Fibroblast of mammary gland (primary cell): ENCODE data around the gene DNAJC1.

Source experiments
- DNase-seq: peaks from one replicate; pipeline ENCODE4 v3.0.0-alpha.2; 2010; ENCODE audit warnings: low read depth
- H3K4me3 ChIP-seq: 2 replicates; pipeline ENCODE4 v1.5.1; 2011; ENCODE audit warnings: low read depth, mild to moderate bottlenecking, low read length, moderate library complexity; ENCODE audit not compliant: control insufficient read depth
- TF ChIP-seq, protein P1 (sequence below): conservative IDR thresholded peaks from 2 replicates; pipeline ENCODE4 v1.5.1; 2011; ENCODE audit warnings: low read depth, low read length, inconsistent platforms; ENCODE audit not compliant: control insufficient read depth, insufficient read depth

DNAJC1 gene

DNA sequence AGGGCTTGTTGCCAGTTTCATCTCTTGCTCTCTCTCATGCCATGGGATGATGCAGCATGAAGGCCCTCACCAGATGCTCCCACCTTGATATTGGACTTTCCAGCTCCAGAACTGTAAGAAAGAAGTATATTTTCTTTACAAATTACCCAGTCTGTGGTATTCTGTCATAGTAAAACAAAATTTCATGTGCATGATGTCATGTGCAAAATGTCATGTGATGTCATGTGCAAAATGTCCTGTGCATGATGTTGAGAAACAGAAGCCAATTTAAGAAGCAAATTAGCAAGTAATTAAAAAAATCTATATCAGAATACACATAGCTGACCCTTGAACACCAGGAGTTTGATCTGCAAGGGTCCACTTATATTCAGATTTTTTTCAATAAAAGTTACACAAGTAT is 56.6 kb downstream of the DNAJC1 start:
- TF ChIP-seq, protein P1, sequence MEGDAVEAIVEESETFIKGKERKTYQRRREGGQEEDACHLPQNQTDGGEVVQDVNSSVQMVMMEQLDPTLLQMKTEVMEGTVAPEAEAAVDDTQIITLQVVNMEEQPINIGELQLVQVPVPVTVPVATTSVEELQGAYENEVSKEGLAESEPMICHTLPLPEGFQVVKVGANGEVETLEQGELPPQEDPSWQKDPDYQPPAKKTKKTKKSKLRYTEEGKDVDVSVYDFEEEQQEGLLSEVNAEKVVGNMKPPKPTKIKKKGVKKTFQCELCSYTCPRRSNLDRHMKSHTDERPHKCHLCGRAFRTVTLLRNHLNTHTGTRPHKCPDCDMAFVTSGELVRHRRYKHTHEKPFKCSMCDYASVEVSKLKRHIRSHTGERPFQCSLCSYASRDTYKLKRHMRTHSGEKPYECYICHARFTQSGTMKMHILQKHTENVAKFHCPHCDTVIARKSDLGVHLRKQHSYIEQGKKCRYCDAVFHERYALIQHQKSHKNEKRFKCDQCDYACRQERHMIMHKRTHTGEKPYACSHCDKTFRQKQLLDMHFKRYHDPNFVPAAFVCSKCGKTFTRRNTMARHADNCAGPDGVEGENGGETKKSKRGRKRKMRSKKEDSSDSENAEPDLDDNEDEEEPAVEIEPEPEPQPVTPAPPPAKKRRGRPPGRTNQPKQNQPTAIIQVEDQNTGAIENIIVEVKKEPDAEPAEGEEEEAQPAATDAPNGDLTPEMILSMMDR: no peak
- no peak for DNase-seq
- H3K4me3 ChIP-seq: no peak overlapping the region

GRCh38 chr10:21944727-21945386 is 58.7 kb downstream of the DNAJC1 start:
- no peak overlapping the region for H3K4me3 ChIP-seq
- DNase-seq: no peak
- TF ChIP-seq, protein P1: no peak

GRCh38 chr10:21943633-21944265 is 59.8 kb downstream of the DNAJC1 start:
- DNase-seq: no peak
- no peak overlapping the region for H3K4me3 ChIP-seq
- TF ChIP-seq, protein P1: no peak

DNA sequence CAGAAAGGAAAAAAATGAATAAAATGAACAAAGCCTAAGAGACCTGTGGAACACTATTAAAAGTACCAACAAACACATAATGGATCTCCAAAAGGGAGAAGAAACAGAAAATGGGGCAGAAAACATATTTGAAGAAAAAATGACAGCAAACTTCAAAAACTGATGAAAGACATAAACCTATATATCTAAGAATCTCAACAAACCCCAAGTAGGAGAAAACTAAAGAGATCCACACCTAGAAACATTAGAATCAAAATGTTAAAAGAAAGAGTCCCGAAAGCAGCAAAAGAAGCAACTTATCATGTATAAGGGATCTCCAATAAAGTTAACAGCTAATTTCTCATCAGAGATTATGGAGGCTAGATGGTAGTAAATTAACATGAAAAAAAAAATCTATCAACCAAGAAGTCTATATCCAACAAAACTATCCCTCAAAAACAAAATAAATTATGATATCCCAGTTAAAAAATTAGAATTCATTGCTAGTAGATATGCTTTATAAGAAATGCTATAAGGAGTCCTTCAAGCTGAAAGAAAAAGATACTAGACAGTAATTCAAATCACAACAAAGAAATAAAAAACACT is 68.0 kb downstream of the DNAJC1 start:
- TF ChIP-seq, protein P1: no peak
- no peak for DNase-seq
- no peak overlapping the region for H3K4me3 ChIP-seq

DNA sequence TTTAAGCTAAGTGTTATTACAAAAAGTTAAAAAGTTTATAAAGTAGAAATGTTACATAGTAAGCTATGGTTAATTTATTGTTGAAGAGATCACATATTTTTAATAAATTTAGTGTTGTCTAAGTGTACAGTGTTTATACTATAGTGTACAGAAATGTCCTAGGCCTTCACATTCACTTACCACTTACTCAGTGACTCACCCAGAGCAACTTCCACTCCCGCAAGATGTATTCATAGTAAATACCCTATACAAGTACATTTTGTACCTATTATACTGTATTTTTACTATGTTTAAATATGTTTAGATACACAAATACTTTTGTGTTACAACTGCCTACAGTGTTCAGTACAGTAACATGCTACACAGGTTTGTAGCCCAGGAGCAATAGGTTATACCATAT is 69.2 kb downstream of the DNAJC1 start:
- no peak overlapping the region for H3K4me3 ChIP-seq
- peak; percentile 56 for DNase-seq
- TF ChIP-seq, protein P1: no peak

DNA sequence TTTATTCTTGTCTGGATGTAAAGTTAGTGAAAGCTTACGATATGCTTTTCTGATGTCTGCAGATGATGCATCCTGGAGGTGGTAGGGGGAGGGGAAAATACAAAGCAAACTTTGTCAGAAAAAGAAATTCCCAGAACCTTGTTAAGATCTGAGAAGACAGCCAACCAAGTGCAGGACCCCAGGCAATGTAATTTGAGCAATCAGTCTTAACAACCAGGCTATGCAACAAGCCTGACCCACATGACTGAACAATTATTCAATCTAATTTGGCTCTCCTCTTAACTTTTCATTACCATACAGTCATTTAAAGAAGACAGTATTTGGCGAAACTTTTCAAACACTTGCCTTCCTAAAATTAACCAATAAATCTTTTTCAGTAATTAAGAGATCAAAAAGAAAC is 74.5 kb downstream of the DNAJC1 start:
- no peak for DNase-seq
- no peak overlapping the region for H3K4me3 ChIP-seq
- TF ChIP-seq, protein P1: no peak
